ENCODE measurements around the gene AGER. TPM values are rescaled to one million over a fixed set of nuclear protein-coding genes. Genes with fewer than 3 reads are reported as not detected.

Gene AGER
- total RNA-seq, result 1,590 TPM
- long read RNA-seq, transcript AGER-205 (11 exons, 1,538 nt), result minor isoform, 107 of 2,406 reads
- long read RNA-seq, transcript AGER-201 (10 exons, 1,369 nt), result minor isoform, 157 of 2,406 reads
- long read RNA-seq, transcript AGER-212 (10 exons, 1,597 nt), result minor isoform, 113 of 2,406 reads
- long read RNA-seq, transcript AGER-207 (11 exons, 1,492 nt), result major isoform, 1,611 of 2,406 reads
- long read RNA-seq, partial matches to known transcripts, result 185 of 2,406 reads
- long read RNA-seq, other reads (novel, unspliced or antisense), result 187 of 2,406 reads

- H3K4me1 ChIP-seq, result peaks cover 49% of the 10 kb centered on the region
- peaks cover 42% of the 10 kb centered on the region for H3K36me3 ChIP-seq
- peak; percentile 50 for ATAC-seq
Observed at GRCh38 chr6:32184084-32184640, at the start of gene AGER. AGER (minus strand) TSS chr6:32184253; CDS start chr6:32184222, 31 bp downstream.

GRCh38 chr6:32226434-32226833 lies 42.4 kb upstream of the AGER start:
- Histone ChIP-seq H3K4me1 (no peaks in the 10 kb centered on the region), H3K9me3 (no peaks in the 10 kb centered on the region), H3K27me3 (no peaks in the 10 kb centered on the region), H3K36me3 (no peaks in the 10 kb centered on the region), H3K4me3 (no peak overlapping the region), H3K27ac (no peak overlapping the region)
- no peak for ATAC-seq
- intact Hi-C loops (cut with DNase I), result no loop called here
- no peak for TF ChIP-seq CTCF (IDR thresholded peaks at IDR 0.05)
- DNase-seq, result no peak

More at GRCh38 chr6:32184084-32184640, at the start of gene AGER:
- H3K27ac ChIP-seq, result peak within 1 kb of the TSS; percentile 77
- H3K27me3 ChIP-seq, result no peaks in the 10 kb centered on the region
- DNase-seq, result no peak
- intact Hi-C loops (cut with DNase I), result no loop called here
- no peak for TF ChIP-seq CTCF (IDR thresholded peaks at IDR 0.05)
- no peaks in the 10 kb centered on the region for H3K9me3 ChIP-seq
- peak within 1 kb of the TSS; percentile 28 for H3K4me3 ChIP-seq

GRCh38 chr6:32224696-32225095 lies 40.6 kb upstream of the AGER start:
- Histone ChIP-seq H3K36me3 (no peaks in the 10 kb centered on the region), H3K4me1 (no peaks in the 10 kb centered on the region), H3K27ac (peak overlapping the region; percentile 75), H3K27me3 (no peaks in the 10 kb centered on the region), H3K4me3 (no peak overlapping the region), H3K9me3 (no peaks in the 10 kb centered on the region)
- ATAC-seq (no peak), DNase-seq (no peak)
- intact Hi-C loops (cut with DNase I), result no loop called here
- TF ChIP-seq CTCF (IDR thresholded peaks at IDR 0.05), result no peak

- no peak for TF ChIP-seq CTCF (IDR thresholded peaks at IDR 0.05)
- H3K27ac ChIP-seq, result peak within 1 kb of the TSS; percentile 75
- H3K4me3 ChIP-seq, result peak within 1 kb of the TSS; percentile 39
- no peaks in the 10 kb centered on the region for H3K4me1 ChIP-seq
- DNase-seq (no peak), ATAC-seq (peak; percentile 46)
- no peaks in the 10 kb centered on the region for H3K36me3 ChIP-seq
- H3K27me3 ChIP-seq, result no peaks in the 10 kb centered on the region
- intact Hi-C loops (cut with DNase I), result no loop called here
- no peaks in the 10 kb centered on the region for H3K9me3 ChIP-seq
Observed at GRCh38 chr6:32223258-32224235, 39.5 kb upstream of the AGER start, which contains the start of gene NOTCH4. NOTCH4 (minus strand) TSS chr6:32224067; CDS start chr6:32223928, 139 bp downstream.

GRCh38 chr6:32222333-32223230 lies 38.5 kb upstream of the AGER start:
- ATAC-seq (no peak), DNase-seq (no peak)
- TF ChIP-seq CTCF (IDR thresholded peaks at IDR 0.05), result no peak
- no peaks in the 10 kb centered on the region for H3K9me3 ChIP-seq
- H3K27me3 ChIP-seq, result no peaks in the 10 kb centered on the region
- H3K4me1 ChIP-seq, result no peaks in the 10 kb centered on the region
- intact Hi-C loops (cut with DNase I), result no loop called here
- peak overlapping the region; percentile 39 for H3K4me3 ChIP-seq
- H3K27ac ChIP-seq, result no peak overlapping the region
- no peaks in the 10 kb centered on the region for H3K36me3 ChIP-seq

Data from upper lobe of right lung (tissue), 1 donor.